KMS-11 (cell line): ENCODE measurements around the gene SRP72.

Experiments
- H2AFZ ChIP-seq: fragments of 200-600 bp; sonication (generic); 2 replicates; pipeline ENCODE4 v1.6.1; 2016; ENCODE audit warnings: antibody characterized with exemption, mixed run types, low read depth
- H3K27ac ChIP-seq: fragments of 200-600 bp; sonication (generic); 2 replicates; pipeline ENCODE4 v1.6.1; 2016; ENCODE audit warnings: mild to moderate bottlenecking, mixed run types
- H3K27me3 ChIP-seq: fragments of 200-600 bp; sonication (generic); 2 replicates; pipeline ENCODE4 v1.6.1; 2017; ENCODE audit warnings: mild to moderate bottlenecking, low read depth, mixed run types, moderate library complexity; ENCODE audit not compliant: insufficient read depth
- H3K36me3 ChIP-seq: fragments of 200-600 bp; sonication (generic); 2 replicates; pipeline ENCODE4 v1.6.1; 2017; ENCODE audit warnings: mild to moderate bottlenecking, mixed run types; ENCODE audit not compliant: insufficient read depth
- H3K4me1 ChIP-seq: fragments of 200-600 bp; sonication (generic); 2 replicates; pipeline ENCODE4 v1.6.1; 2016; ENCODE audit warnings: mild to moderate bottlenecking, low read depth, mixed run types; ENCODE audit not compliant: poor library complexity, severe bottlenecking
- H3K4me2 ChIP-seq: fragments of 200-600 bp; sonication (generic); 2 replicates; pipeline ENCODE4 v1.7.0; 2016; ENCODE audit warnings: mild to moderate bottlenecking, mixed run types
- H3K4me3 ChIP-seq: fragments of 200-600 bp; sonication (generic); IDR thresholded peaks from 2 replicates; pipeline ENCODE4 v1.6.1; 2017; ENCODE audit warnings: low read depth, low read length, mixed read lengths; ENCODE audit not compliant: insufficient read depth
- H3K79me2 ChIP-seq: fragments of 200-600 bp; sonication (generic); 2 replicates; pipeline ENCODE4 v1.6.1; 2016; ENCODE audit warnings: low read depth, mixed run types; ENCODE audit not compliant: insufficient read depth
- H3K9ac ChIP-seq: fragments of 200-600 bp; sonication (generic); 2 replicates; pipeline ENCODE4 v1.6.1; 2016; ENCODE audit warnings: mild to moderate bottlenecking, mixed run types
- H4K20me1 ChIP-seq: fragments of 200-600 bp; sonication (generic); 2 replicates; pipeline ENCODE4 v1.6.1; 2016; ENCODE audit warnings: mild to moderate bottlenecking, mixed run types; ENCODE audit not compliant: insufficient read depth
- TF ChIP-seq, protein P1 (sequence below): fragments of 200-600 bp; sonication (generic); conservative IDR thresholded peaks from 2 replicates; pipeline ENCODE4 v1.6.1; 2017; ENCODE audit warnings: low read depth, mild to moderate bottlenecking, antibody characterized with exemption, low read length, moderate library complexity, mixed read lengths

The SRP72 gene

GRCh38 chr4:56460085-56460484, 7.3 kb upstream of the SRP72 start:
- H3K36me3 ChIP-seq, result peaks cover 31% of the 10 kb centered on the region; the same call in 1 of the 2 replicates
- no peak overlapping the region for H2AFZ ChIP-seq
- no peak overlapping the region for H3K4me2 ChIP-seq
- peaks cover 33% of the 10 kb centered on the region; the same call in 1 of the 2 replicates for H3K79me2 ChIP-seq
- H3K9ac ChIP-seq, result no peak overlapping the region
- H3K27me3 ChIP-seq, result no peaks in the 10 kb centered on the region
- no peak overlapping the region for H3K4me3 ChIP-seq
- TF ChIP-seq, protein P1, sequence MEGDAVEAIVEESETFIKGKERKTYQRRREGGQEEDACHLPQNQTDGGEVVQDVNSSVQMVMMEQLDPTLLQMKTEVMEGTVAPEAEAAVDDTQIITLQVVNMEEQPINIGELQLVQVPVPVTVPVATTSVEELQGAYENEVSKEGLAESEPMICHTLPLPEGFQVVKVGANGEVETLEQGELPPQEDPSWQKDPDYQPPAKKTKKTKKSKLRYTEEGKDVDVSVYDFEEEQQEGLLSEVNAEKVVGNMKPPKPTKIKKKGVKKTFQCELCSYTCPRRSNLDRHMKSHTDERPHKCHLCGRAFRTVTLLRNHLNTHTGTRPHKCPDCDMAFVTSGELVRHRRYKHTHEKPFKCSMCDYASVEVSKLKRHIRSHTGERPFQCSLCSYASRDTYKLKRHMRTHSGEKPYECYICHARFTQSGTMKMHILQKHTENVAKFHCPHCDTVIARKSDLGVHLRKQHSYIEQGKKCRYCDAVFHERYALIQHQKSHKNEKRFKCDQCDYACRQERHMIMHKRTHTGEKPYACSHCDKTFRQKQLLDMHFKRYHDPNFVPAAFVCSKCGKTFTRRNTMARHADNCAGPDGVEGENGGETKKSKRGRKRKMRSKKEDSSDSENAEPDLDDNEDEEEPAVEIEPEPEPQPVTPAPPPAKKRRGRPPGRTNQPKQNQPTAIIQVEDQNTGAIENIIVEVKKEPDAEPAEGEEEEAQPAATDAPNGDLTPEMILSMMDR, result no peak
- peaks cover 7% of the 10 kb centered on the region for H3K4me1 ChIP-seq
- no peaks in the 10 kb centered on the region for H4K20me1 ChIP-seq
- no peak overlapping the region for H3K27ac ChIP-seq

- H4K20me1 ChIP-seq, result no peaks in the 10 kb centered on the region
- no peak overlapping the region for H3K9ac ChIP-seq
- peaks cover 40% of the 10 kb centered on the region; the same call in 1 of the 2 replicates for H3K79me2 ChIP-seq
- peaks cover 20% of the 10 kb centered on the region for H3K4me1 ChIP-seq
- H3K4me3 ChIP-seq, result no peak overlapping the region
- TF ChIP-seq, protein P1, result no peak
- H3K36me3 ChIP-seq, result peaks cover 22% of the 10 kb centered on the region; the same call in 1 of the 2 replicates
- no peak overlapping the region for H2AFZ ChIP-seq
- H3K27me3 ChIP-seq, result no peaks in the 10 kb centered on the region
- H3K4me2 ChIP-seq, result no peak overlapping the region
- H3K27ac ChIP-seq, result no peak overlapping the region
Observed at GRCh38 chr4:56462157-56462556, 5.3 kb upstream of the SRP72 start.

GRCh38 chr4:56463711-56464110, 3.7 kb upstream of the SRP72 start:
- Histone ChIP-seq H4K20me1 (0 out of 2 replicates have a peak, but pooled peaks cover under 1% of the 10 kb centered on the region), H3K9ac (no peak overlapping the region), H3K27me3 (no peaks in the 10 kb centered on the region), H3K36me3 (peaks cover 15% of the 10 kb centered on the region; the same call in 1 of the 2 replicates), H3K4me1 (peaks cover 23% of the 10 kb centered on the region), H3K79me2 (peaks cover 46% of the 10 kb centered on the region), H3K27ac (no peak overlapping the region), H3K4me2 (no peak overlapping the region), H2AFZ (no peak overlapping the region), H3K4me3 (no peak overlapping the region)
- TF ChIP-seq, protein P1, result no peak

DNA sequence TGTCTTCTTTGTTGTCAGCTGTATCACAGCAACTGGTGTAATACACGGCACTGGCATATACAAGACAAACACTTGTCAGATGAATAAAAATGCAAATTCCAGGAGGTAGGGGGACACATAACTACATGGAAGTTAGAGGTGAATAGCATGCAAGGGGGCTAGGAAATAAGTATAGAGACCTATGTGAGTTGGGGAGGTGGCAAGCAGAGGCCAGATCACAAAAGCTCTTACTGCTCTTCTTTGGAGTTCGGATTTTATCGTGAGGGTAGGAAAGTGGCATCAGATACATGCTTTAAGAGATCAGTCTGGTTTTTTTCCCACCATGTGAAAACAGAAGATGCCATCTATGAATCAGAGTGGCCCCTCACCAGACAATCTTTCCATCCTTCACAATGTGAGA, 2.8 kb upstream of the SRP72 start:
- no peaks in the 10 kb centered on the region for H3K27me3 ChIP-seq
- TF ChIP-seq, protein P1, result no peak
- peaks cover 32% of the 10 kb centered on the region for H3K4me1 ChIP-seq
- no peak overlapping the region for H3K9ac ChIP-seq
- no peak overlapping the region; the same call in 1 of the 2 replicates for H3K27ac ChIP-seq
- no peak overlapping the region for H3K4me2 ChIP-seq
- H2AFZ ChIP-seq, result no peak overlapping the region
- peaks cover 9% of the 10 kb centered on the region; the same call in 1 of the 2 replicates for H4K20me1 ChIP-seq
- no peak overlapping the region for H3K4me3 ChIP-seq
- H3K36me3 ChIP-seq, result peaks cover 7% of the 10 kb centered on the region; the same call in 1 of the 2 replicates
- peaks cover 55% of the 10 kb centered on the region for H3K79me2 ChIP-seq
